GM19463 (cell line): Measurements from ENCODE around the gene PRKG1.
A peak's percentile ranks its signal among the peaks of the same experiment; 100 is the strongest.
"Not testable (repeated sequence)": the region's sequence is repeated elsewhere in the genome, so short reads cannot be mapped to it uniquely, and the experiment has no call there.

Source experiments
- ATAC-seq: cut with Tn5 transposase; IDR thresholded peaks from one replicate; pipeline ENCODE4 v1.9.1; 2021; ENCODE audit warnings: mild to moderate bottlenecking, moderate library complexity; ENCODE audit not compliant: unreplicated experiment

PRKG1 gene

GRCh38 chr10:52213321-52213752 lies 1139.0 kb downstream of the PRKG1 start:
- no peak for ATAC-seq

- ATAC-seq = peak; percentile 68
These were observed 1141.6 kb downstream of the PRKG1 start for GRCh38 chr10:52215745-52216361.

- peak; percentile 64 for ATAC-seq
These were observed 1142.6 kb downstream of the PRKG1 start for GRCh38 chr10:52216852-52217251.

GRCh38 chr10:52217531-52217930 lies 1143.2 kb downstream of the PRKG1 start:
- no peak for ATAC-seq

- ATAC-seq = no peak
These were observed 1146.7 kb downstream of the PRKG1 start for GRCh38 chr10:52220947-52221346.

- ATAC-seq = no peak
These were observed 1147.6 kb downstream of the PRKG1 start for GRCh38 chr10:52221923-52222322.

GRCh38 chr10:52226197-52226847 lies 1152.0 kb downstream of the PRKG1 start:
- ATAC-seq = no peak

GRCh38 chr10:52228556-52228955 lies 1154.3 kb downstream of the PRKG1 start:
- no peak for ATAC-seq

- ATAC-seq = no peak
These were observed 1155.1 kb downstream of the PRKG1 start for GRCh38 chr10:52229291-52229931.

GRCh38 chr10:52232561-52233350 lies 1158.5 kb downstream of the PRKG1 start:
- peak; percentile 99 for ATAC-seq

- not testable (repeated sequence) for ATAC-seq
These were observed 1159.2 kb downstream of the PRKG1 start for GRCh38 chr10:52233351-52233991.

GRCh38 chr10:52239771-52240170 lies 1165.5 kb downstream of the PRKG1 start:
- no peak for ATAC-seq

GRCh38 chr10:52245547-52245946 lies 1171.3 kb downstream of the PRKG1 start:
- ATAC-seq = no peak

GRCh38 chr10:52247929-52248328 lies 1173.6 kb downstream of the PRKG1 start:
- not testable (repeated sequence) for ATAC-seq

- ATAC-seq = no peak
These were observed 1174.5 kb downstream of the PRKG1 start for GRCh38 chr10:52248697-52249306.

- no peak for ATAC-seq
These were observed 1175.6 kb downstream of the PRKG1 start for GRCh38 chr10:52249850-52250395.

- ATAC-seq = no peak
These were observed 1176.2 kb downstream of the PRKG1 start for GRCh38 chr10:52250510-52250909.

- no peak for ATAC-seq
These were observed 1178.0 kb downstream of the PRKG1 start for GRCh38 chr10:52252307-52252706.

GRCh38 chr10:52256832-52257691 lies 1182.8 kb downstream of the PRKG1 start:
- peak; percentile 96 for ATAC-seq
